ENCODE results near the gene ITGAE.
"Not testable (repeated sequence)": the region's sequence is repeated elsewhere in the genome, so short reads cannot be mapped to it uniquely, and the experiment has no call there.

The ITGAE gene

GRCh38 chr17:3845291-3845620, 44.3 kb upstream of the ITGAE start:
- TF ChIP-seq, protein P1, sequence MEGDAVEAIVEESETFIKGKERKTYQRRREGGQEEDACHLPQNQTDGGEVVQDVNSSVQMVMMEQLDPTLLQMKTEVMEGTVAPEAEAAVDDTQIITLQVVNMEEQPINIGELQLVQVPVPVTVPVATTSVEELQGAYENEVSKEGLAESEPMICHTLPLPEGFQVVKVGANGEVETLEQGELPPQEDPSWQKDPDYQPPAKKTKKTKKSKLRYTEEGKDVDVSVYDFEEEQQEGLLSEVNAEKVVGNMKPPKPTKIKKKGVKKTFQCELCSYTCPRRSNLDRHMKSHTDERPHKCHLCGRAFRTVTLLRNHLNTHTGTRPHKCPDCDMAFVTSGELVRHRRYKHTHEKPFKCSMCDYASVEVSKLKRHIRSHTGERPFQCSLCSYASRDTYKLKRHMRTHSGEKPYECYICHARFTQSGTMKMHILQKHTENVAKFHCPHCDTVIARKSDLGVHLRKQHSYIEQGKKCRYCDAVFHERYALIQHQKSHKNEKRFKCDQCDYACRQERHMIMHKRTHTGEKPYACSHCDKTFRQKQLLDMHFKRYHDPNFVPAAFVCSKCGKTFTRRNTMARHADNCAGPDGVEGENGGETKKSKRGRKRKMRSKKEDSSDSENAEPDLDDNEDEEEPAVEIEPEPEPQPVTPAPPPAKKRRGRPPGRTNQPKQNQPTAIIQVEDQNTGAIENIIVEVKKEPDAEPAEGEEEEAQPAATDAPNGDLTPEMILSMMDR (IDR thresholded peaks at IDR 0.05; ENCODE audit: low read depth, low read length): no peak

GRCh38 chr17:3844556-3844955, 43.6 kb upstream of the ITGAE start:
- H3K4me3 ChIP-seq (ENCODE audit: low read depth, low read length): not testable (repeated sequence)

More at GRCh38 chr17:3845291-3845620, 44.3 kb upstream of the ITGAE start:
- peak overlapping the region; percentile 88 for H3K4me3 ChIP-seq (ENCODE audit: low read depth, low read length)

DNA sequence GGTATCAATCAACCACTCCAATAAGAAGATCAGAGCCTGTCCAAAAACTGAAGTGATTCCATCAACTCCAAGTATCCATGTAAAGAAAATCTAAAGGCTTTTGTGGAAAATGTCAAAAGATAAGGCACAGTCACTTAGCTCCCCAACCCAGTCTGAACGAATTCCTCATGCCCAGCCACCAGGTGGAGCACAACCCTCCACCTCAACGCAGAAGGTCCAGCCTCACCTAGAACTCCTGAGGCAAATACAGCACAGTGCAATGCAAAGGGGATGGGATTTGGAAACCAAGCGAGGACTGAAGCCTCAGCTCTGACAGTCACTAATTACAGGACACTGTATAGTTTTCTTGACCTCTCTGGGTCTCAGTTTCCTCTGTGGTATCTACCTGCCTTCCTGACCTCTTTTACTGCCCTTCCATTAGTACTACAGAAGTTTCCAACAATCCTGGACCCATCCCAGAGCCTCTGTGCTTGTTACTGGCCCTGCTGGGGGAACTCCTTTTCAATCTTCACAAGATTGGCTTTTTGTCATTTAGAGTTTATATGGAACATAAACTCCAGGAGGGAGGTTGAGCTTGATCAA, 43.0 kb upstream of the ITGAE start:
- TF ChIP-seq, protein P1 (IDR thresholded peaks at IDR 0.05; ENCODE audit: low read depth, low read length): peak; percentile 57; the same call in 1 of the 2 replicates
- no peak overlapping the region for H3K4me3 ChIP-seq (ENCODE audit: low read depth, low read length)

DNA sequence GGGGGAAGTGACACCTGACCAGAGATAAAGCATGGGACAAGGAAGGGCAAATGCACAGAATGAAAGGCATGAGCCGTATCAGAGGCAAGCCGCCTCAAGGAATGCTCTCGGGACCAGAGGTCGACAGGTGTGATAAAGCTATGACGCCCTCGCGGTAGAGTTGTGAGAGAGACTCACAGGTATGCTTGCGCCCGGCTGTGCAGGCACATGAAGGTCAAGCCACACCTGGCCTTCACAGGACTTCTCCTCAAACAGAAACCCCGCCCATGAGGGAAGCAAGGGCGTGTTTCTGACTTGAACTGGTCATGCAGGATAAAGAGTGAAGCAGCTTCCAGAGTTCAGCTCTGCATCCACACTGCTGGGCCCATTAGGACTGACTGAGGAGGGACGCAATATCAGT, 37.2 kb upstream of the ITGAE start:
- TF ChIP-seq, protein P1 (IDR thresholded peaks at IDR 0.05; ENCODE audit: low read depth, low read length): no peak
- H3K4me3 ChIP-seq (ENCODE audit: low read depth, low read length): no peak overlapping the region

DNA sequence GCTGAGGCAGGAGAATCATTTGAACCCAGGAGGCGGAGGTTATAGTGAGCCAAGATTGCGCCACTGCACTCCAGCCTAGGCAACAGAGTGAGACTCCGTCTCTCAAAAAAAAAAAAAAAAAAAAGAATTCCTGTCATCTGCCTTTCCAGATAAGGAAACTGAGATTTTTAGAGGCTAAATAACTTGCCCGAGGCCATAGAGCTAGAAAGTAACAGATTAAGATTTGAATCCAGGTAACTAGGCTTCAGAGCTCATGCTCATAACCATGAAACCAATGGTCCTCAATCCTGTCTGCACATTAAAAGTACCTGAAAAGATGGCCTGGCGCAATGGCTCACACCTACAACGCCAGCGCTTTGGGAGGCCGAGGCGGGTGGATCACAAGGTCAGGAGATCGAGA, 35.6 kb upstream of the ITGAE start:
- TF ChIP-seq, protein P1 (IDR thresholded peaks at IDR 0.05; ENCODE audit: low read depth, low read length): no peak
- no peak overlapping the region for H3K4me3 ChIP-seq (ENCODE audit: low read depth, low read length)

DNA sequence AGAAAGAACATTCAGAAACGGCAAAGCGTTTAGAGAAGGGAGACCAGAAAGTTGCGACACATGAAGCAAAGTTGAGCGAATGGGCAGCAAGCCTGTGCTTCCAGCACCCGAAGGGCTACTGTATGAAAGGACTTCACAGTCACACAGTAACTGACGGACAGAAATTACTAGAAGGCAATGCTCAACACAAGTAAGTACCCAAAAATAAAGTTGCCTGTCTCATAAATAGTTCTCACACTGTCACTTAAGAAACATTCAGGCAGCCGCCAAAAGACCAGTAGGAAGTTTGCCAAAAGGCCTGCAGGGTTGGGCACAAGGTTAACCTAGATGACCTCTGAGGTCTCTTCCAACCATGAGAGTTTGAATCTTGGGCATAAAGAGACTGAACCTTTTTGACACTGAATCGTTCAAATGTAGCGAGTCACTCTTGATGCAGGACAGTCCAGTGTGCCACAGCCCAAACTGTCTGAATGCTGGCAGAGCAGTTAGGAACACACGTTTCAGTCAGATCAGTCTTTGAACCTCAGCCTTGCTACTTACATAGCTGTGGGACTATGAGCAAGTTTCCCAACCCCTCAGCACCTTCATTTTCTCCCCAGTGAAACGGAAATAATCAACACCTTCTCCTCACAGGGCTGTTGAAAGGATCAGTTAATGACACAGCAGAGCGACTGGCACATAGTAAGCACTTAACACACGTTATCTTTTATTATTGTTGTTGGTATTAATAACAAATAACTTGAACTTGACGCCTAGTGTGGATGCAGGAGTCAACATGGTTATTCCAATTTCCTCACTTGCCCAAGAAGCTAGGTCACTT, 34.6 kb upstream of the ITGAE start:
- TF ChIP-seq, protein P1 (IDR thresholded peaks at IDR 0.05; ENCODE audit: low read depth, low read length): no peak
- H3K4me3 ChIP-seq (ENCODE audit: low read depth, low read length): no peak overlapping the region

DNA sequence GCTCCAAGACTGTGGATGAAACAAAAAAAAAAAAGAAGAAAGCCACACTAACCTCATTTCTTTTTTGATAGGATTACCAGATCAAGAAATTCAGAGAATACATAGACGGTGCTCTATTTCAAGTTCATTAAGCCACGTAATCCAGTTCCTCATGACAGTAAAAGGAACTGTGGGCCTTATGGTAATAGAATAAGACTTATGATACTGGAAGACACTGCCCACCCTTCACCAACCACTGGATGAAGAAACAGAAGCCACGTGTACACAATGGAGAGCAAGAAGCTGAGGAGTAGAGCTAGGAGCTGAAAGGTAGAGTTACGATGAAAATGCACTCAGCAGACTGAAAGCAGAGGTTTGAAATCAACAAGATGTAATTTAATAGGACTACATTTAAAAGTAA, 33.8 kb upstream of the ITGAE start:
- TF ChIP-seq, protein P1 (IDR thresholded peaks at IDR 0.05; ENCODE audit: low read depth, low read length): no peak
- H3K4me3 ChIP-seq (ENCODE audit: low read depth, low read length): no peak overlapping the region

All from WI38 (cell line).